SK-N-SH (cell line): ENCODE results near the gene CHD6. TPM values are rescaled to one million over a fixed set of nuclear protein-coding genes. Genes with fewer than 3 reads are reported as not detected.

ENCODE experiments used
- CTCF ChIA-PET: fragments of 300-600, 350-600 bp; formaldehyde crosslinking; extraction: SDS; loops from one replicate; lab custom pipeline; 2021; lab: Yijun Ruan, JAX
- POLR2A ChIA-PET: fragments of 350-600 bp; sonication (Branson Sonifier 250); formaldehyde crosslinking; extraction: SDS; loops from one replicate; lab custom pipeline; 2020; ENCODE audit warnings: antibody characterized with exemption, inconsistent platforms; lab: Yijun Ruan, JAX
- DNase-seq: peaks from one replicate; pipeline ENCODE4 v3.0.0; 2012
- H2AFZ ChIP-seq: fragments of 200-600 bp; sonication (generic); 2 replicates; pipeline ENCODE4 v1.8.1; 2016; ENCODE audit warnings: antibody characterized with exemption, mild to moderate bottlenecking, low read depth
- H3F3A ChIP-seq: fragments of 200-600 bp; sonication (generic); replicated peaks from 2 replicates; pipeline ENCODE3; 2016; ENCODE audit warnings: antibody characterized with exemption, mild to moderate bottlenecking; ENCODE audit not compliant: insufficient read depth
- H3K27ac ChIP-seq, 2 experiments: fragments of 200-500 bp in 1 of 2; fragments of 200-600 bp in 1 of 2; sonication (Bioruptor generic) in 1 of 2; sonication (generic), shearing (Covaris generic) in 1 of 2; 2 replicates each; pipeline versions ENCODE4 v1.5.1 to v1.6.1; 2014 to 2016; ENCODE audit warnings: low read depth in 2 of 2, inconsistent platforms in 1 of 2, low read length in 1 of 2, mild to moderate bottlenecking in 1 of 2, mixed read lengths in 1 of 2
- H3K27me3 ChIP-seq: fragments of 200-600 bp; sonication (generic), shearing (Covaris generic); 2 replicates; pipeline ENCODE4 v1.6.1; 2016; ENCODE audit warnings: mixed run types; ENCODE audit not compliant: insufficient read depth
- H3K36me3 ChIP-seq, 2 experiments: fragments of 200-500 bp in 1 of 2; fragments of 200-600 bp in 1 of 2; sonication (Bioruptor generic) in 1 of 2; sonication (generic) in 1 of 2; replicated peaks in 1 of 2; 2 replicates each; pipeline versions ENCODE3 to v1.5.1; 2014 to 2016; ENCODE audit warnings: low read length in 1 of 2, mild to moderate bottlenecking in 1 of 2; ENCODE audit not compliant: insufficient read depth in 2 of 2, control insufficient read depth in 1 of 2
- H3K4me1 ChIP-seq, 2 experiments: fragments of 200-500 bp in 1 of 2; fragments of 200-600 bp in 1 of 2; sonication (Bioruptor generic) in 1 of 2; sonication (generic), shearing (Covaris generic) in 1 of 2; 2 replicates each; pipeline versions ENCODE4 v1.5.1 to v1.6.1; 2014 to 2016; ENCODE audit warnings: low read depth in 1 of 2, low read length in 1 of 2, mixed run types in 1 of 2; ENCODE audit not compliant: insufficient read depth in 2 of 2, control insufficient read depth in 1 of 2
- H3K4me2 ChIP-seq: fragments of 200-600 bp; sonication (generic), shearing (Covaris generic); 2 replicates; pipeline ENCODE4 v1.6.1; 2017; ENCODE audit warnings: mixed run types
- H3K4me3 ChIP-seq, 2 experiments: fragments of 200-500 bp in 1 of 2; fragments of 200-600 bp in 1 of 2; sonication (Bioruptor generic) in 1 of 2; sonication (generic), shearing (Covaris generic) in 1 of 2; 2 replicates each; pipeline versions ENCODE4 v1.5.1 to v1.8.1; 2014 to 2016; ENCODE audit warnings: low read depth in 2 of 2, inconsistent platforms in 1 of 2, low read length in 1 of 2, mild to moderate bottlenecking in 1 of 2, mixed read lengths in 1 of 2, moderate library complexity in 1 of 2
- H3K79me2 ChIP-seq: fragments of 200-600 bp; sonication (generic); 2 replicates; pipeline ENCODE4 v1.8.1; 2017; ENCODE audit warnings: mild to moderate bottlenecking; ENCODE audit not compliant: insufficient read depth
- H3K9ac ChIP-seq: fragments of 200-600 bp; sonication (generic); 2 replicates; pipeline ENCODE4 v1.6.1; 2017; ENCODE audit warnings: mixed run types
- H3K9me2 ChIP-seq: fragments of 200-600 bp; sonication (generic); 2 replicates; pipeline ENCODE4 v1.6.1; 2017; ENCODE audit warnings: mixed run types
- H3K9me3 ChIP-seq: fragments of 200-600 bp; sonication (generic); 2 replicates; pipeline ENCODE4 v1.6.1; 2017; ENCODE audit warnings: mixed run types, mild to moderate bottlenecking, moderate library complexity
- H4K20me1 ChIP-seq: fragments of 200-600 bp; sonication (generic); 2 replicates; pipeline ENCODE4 v1.6.1; 2017; ENCODE audit warnings: mild to moderate bottlenecking, mixed run types; ENCODE audit not compliant: insufficient read depth
- EZH2phosphoT487 ChIP-seq: fragments of 200-600 bp; sonication (generic); IDR thresholded peaks from 2 replicates; pipeline ENCODE4 v1.6.1; 2017; ENCODE audit warnings: low read depth, mixed run types, mild to moderate bottlenecking, antibody characterized with exemption, moderate library complexity, borderline replicate concordance
- FOSL2 ChIP-seq: IDR thresholded peaks from 2 replicates; pipeline ENCODE4 v1.4.0; 2012; ENCODE audit warnings: low read depth, mild to moderate bottlenecking, moderate library complexity, borderline replicate concordance
- FOXM1 ChIP-seq: IDR thresholded peaks from 2 replicates; pipeline ENCODE4 v1.4.0; 2012; ENCODE audit warnings: low read depth, mild to moderate bottlenecking
- GATA2 ChIP-seq: sonication (generic); formaldehyde crosslinking; IDR thresholded peaks from 2 replicates; pipeline ENCODE4 v1.5.0; 2020; ENCODE audit warnings: mild to moderate bottlenecking, missing genetic modification reagents
- IRF3 ChIP-seq: fragments of 150-350 bp; IDR thresholded peaks from 2 replicates; pipeline ENCODE4 v1.6.1; 2016; ENCODE audit warnings: mild to moderate bottlenecking, low read depth, low read length
- NFIC ChIP-seq: IDR thresholded peaks from 2 replicates; pipeline ENCODE4 v1.4.0; 2012; ENCODE audit warnings: borderline replicate concordance
- NRF1 ChIP-seq: IDR thresholded peaks from 2 replicates; pipeline ENCODE4 v1.6.1; 2012; ENCODE audit warnings: low read depth, mild to moderate bottlenecking, low read length
- POLR2AphosphoS5 ChIP-seq: IDR thresholded peaks from 2 replicates; pipeline ENCODE4 v1.6.1; 2012; ENCODE audit warnings: low read depth, low read length
- REST ChIP-seq: IDR thresholded peaks from 2 replicates; pipeline ENCODE4 v1.6.1; 2012; ENCODE audit warnings: mild to moderate bottlenecking, low read depth, low read length, moderate library complexity
- RFX5 ChIP-seq: IDR thresholded peaks from 2 replicates; pipeline ENCODE4 v1.6.1; 2012; ENCODE audit warnings: mild to moderate bottlenecking, improper control_type of control experiment, low read length
- RXRA ChIP-seq: IDR thresholded peaks from 2 replicates; pipeline ENCODE4 v1.4.0; 2012; ENCODE audit warnings: low read depth, mild to moderate bottlenecking, borderline replicate concordance
- SIN3A ChIP-seq: IDR thresholded peaks from 2 replicates; pipeline ENCODE4 v1.6.1; 2012; ENCODE audit warnings: low read depth, mild to moderate bottlenecking, low read length, moderate library complexity, borderline replicate concordance
- SMC3 ChIP-seq: IDR thresholded peaks from 2 replicates; pipeline ENCODE4 v1.6.1; 2012; ENCODE audit warnings: low read depth, low read length, improper control_type of control experiment
- TAF1 ChIP-seq: IDR thresholded peaks from 2 replicates; pipeline ENCODE4 v1.6.1; 2012; ENCODE audit warnings: low read depth, mild to moderate bottlenecking, low read length, moderate library complexity, borderline replicate concordance
- TEAD4 ChIP-seq: IDR thresholded peaks from 2 replicates; pipeline ENCODE4 v1.4.0; 2012; ENCODE audit warnings: mild to moderate bottlenecking, borderline replicate concordance; ENCODE audit not compliant: insufficient read depth
- USF1 ChIP-seq: IDR thresholded peaks from 2 replicates; pipeline ENCODE4 v1.4.0; 2012; ENCODE audit warnings: low read depth, borderline replicate concordance
- USF2 ChIP-seq: fragments of 150-350 bp; IDR thresholded peaks from 2 replicates; pipeline ENCODE4 v1.6.1; 2017; ENCODE audit warnings: antibody characterized with exemption, low read length, low read depth, borderline replicate concordance
- ZBTB33 ChIP-seq: IDR thresholded peaks from 2 replicates; pipeline ENCODE4 v1.4.0; 2012; ENCODE audit warnings: low read depth, borderline replicate concordance
- WGBS: methylation state at CpG from one replicate; pipeline ENCODE4 v1.1.6; 2017; ENCODE audit warnings: low lambda C conversion rate; 5-methylcytosine and 5-hydroxymethylcytosine counted together
- polyA plus RNA-seq, 3 experiments: library from polyadenylated mRNA; depleted of rRNA; stranded (reverse); fragments of >200 nt; gene quantifications; 2 replicates each; pipeline ENCODE4 v1.2.3, GENCODE V29; 2012

The CHD6 gene
- polyA plus RNA-seq, 1 of the 3 experiments (the other 2 are of a cell fraction), result 7.1 TPM

- H3K9me2 ChIP-seq, result no peaks in the 10 kb centered on the region
- H3K79me2 ChIP-seq, result no peaks in the 10 kb centered on the region
- H3K4me3 ChIP-seq, result no peak overlapping the region
- TF ChIP-seq GATA2 (no peak), FOSL2 (no peak), USF1 (no peak), POLR2AphosphoS5 (no peak), USF2 (no peak), NFIC (no peak), IRF3 (no peak), SMC3 (no peak), RFX5 (no peak), TEAD4 (no peak), NRF1 (no peak), FOXM1 (no peak)
- CTCF ChIA-PET, result interaction anchor here (3.3 kb wide), 1 partner anchor 8 kb away, joined by 29 read pairs; no protein-coding TSS in a partner anchor
- POLR2A ChIA-PET, result no interaction called here
- H3K9ac ChIP-seq, result no peak overlapping the region
- H4K20me1 ChIP-seq, result no peaks in the 10 kb centered on the region
- H3K4me1 ChIP-seq, result no peaks in the 10 kb centered on the region; a peak in 1 of 4 replicates
- H3K4me2 ChIP-seq, result no peak overlapping the region
- no peak for DNase-seq
- H3F3A ChIP-seq, result no peaks in the 10 kb centered on the region
- no peaks in the 10 kb centered on the region for H3K27me3 ChIP-seq
- H3K9me3 ChIP-seq, result no peaks in the 10 kb centered on the region
- peaks cover 73 to 96% of the 10 kb centered on the region in 2 experiments for H3K36me3 ChIP-seq
- H2AFZ ChIP-seq, result no peak overlapping the region
- WGBS, result 96% methylated on average over 7 of the region's 7 CpGs
- H3K27ac ChIP-seq, result no peak overlapping the region
Measured at GRCh38 chr20:41418739-41419293, 199.4 kb downstream of the CHD6 start.

- Histone ChIP-seq H3K9ac (no peak overlapping the region), H4K20me1 (no peaks in the 10 kb centered on the region), H2AFZ (no peak overlapping the region), H3K27me3 (no peaks in the 10 kb centered on the region), H3K9me3 (no peaks in the 10 kb centered on the region), H3K36me3 (peaks cover 65 to 94% of the 10 kb centered on the region in 2 experiments), H3K79me2 (no peaks in the 10 kb centered on the region), H3K4me2 (no peak overlapping the region), H3K27ac (no peak overlapping the region), H3K4me1 (no peaks in the 10 kb centered on the region; a peak in 1 of 4 replicates), H3K9me2 (no peaks in the 10 kb centered on the region), H3F3A (no peaks in the 10 kb centered on the region), H3K4me3 (no peak overlapping the region)
- WGBS, result 85% methylated on average over 5 of the region's 5 CpGs
- POLR2A ChIA-PET, result no interaction called here
- CTCF ChIA-PET, result no interaction called here
- no peak for DNase-seq
- no peak for TF ChIP-seq REST
- no peak for TF ChIP-seq GATA2
- no peak for TF ChIP-seq TEAD4
- no peak for TF ChIP-seq TAF1
- TF ChIP-seq RXRA, result no peak
- no peak for TF ChIP-seq EZH2phosphoT487
- no peak for TF ChIP-seq ZBTB33
- no peak for TF ChIP-seq SIN3A
Measured at GRCh38 chr20:41418031-41418430, 200.1 kb downstream of the CHD6 start.
